GM12865 (cell line): ENCODE data around the gene CLTA.
A peak's percentile ranks its signal among the peaks of the same experiment; 100 is the strongest.

ENCODE experiments used
- DNase-seq: peaks from one replicate; pipeline ENCODE4 v3.0.0; 2010; ENCODE audit warnings: low read depth
- H3K4me3 ChIP-seq: 2 replicates; pipeline ENCODE4 v1.5.1; 2011; ENCODE audit warnings: mild to moderate bottlenecking, low read depth, low read length, control low read depth
- TF ChIP-seq, protein P1 (sequence below): IDR thresholded peaks from 2 replicates; pipeline ENCODE4 v1.5.1; 2011; ENCODE audit warnings: low read length, control low read depth, low read depth, inconsistent platforms; ENCODE audit not compliant: insufficient read depth; ENCODE audit errors: missing control alignments

The CLTA gene

DNA sequence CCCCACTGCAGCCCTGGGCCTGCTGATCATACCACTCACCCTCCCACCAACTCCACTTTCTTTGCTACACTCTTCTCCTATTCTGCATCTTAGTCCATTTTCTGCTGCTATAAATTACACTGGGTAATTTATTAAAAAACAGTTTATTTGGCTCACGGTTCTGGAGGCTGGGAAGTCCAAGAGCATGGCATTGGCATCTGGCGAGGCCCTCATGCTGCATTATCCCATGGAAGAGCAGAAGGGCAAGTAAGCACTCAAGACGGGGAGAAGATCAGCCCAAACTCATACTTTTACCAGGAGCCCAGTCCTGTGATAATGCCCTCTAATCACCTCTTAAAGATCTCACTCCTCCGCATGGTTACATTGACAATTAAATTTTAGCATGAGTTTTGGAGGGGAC, 44.8 kb upstream of the CLTA start:
- no peak for DNase-seq
- TF ChIP-seq, protein P1, sequence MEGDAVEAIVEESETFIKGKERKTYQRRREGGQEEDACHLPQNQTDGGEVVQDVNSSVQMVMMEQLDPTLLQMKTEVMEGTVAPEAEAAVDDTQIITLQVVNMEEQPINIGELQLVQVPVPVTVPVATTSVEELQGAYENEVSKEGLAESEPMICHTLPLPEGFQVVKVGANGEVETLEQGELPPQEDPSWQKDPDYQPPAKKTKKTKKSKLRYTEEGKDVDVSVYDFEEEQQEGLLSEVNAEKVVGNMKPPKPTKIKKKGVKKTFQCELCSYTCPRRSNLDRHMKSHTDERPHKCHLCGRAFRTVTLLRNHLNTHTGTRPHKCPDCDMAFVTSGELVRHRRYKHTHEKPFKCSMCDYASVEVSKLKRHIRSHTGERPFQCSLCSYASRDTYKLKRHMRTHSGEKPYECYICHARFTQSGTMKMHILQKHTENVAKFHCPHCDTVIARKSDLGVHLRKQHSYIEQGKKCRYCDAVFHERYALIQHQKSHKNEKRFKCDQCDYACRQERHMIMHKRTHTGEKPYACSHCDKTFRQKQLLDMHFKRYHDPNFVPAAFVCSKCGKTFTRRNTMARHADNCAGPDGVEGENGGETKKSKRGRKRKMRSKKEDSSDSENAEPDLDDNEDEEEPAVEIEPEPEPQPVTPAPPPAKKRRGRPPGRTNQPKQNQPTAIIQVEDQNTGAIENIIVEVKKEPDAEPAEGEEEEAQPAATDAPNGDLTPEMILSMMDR, result no peak

DNA sequence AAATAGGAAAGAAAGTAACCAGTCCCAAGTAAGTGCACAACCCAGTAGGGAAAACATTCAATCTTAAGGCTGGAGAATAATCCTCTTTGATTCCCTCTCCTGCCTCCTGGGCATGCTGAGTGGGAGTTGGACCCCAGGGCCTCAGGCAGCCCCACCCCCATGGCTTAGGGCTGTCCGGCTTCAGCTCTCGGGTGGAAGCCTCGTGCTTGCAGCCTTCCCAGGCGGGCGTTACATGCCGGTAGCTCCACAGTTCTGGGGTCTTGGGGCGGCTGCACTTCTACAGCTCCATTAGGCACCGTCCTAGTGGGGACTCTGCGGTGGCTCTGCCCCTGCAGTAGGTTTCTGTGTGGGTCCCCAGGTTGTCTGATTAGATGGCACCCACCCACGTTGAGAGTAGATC, 44.1 kb upstream of the CLTA start:
- no peak overlapping the region for H3K4me3 ChIP-seq
- TF ChIP-seq, protein P1, result no peak
- no peak for DNase-seq

More for the DNA sequence above, 44.8 kb upstream of the CLTA start:
- H3K4me3 ChIP-seq, result no peak overlapping the region

DNA sequence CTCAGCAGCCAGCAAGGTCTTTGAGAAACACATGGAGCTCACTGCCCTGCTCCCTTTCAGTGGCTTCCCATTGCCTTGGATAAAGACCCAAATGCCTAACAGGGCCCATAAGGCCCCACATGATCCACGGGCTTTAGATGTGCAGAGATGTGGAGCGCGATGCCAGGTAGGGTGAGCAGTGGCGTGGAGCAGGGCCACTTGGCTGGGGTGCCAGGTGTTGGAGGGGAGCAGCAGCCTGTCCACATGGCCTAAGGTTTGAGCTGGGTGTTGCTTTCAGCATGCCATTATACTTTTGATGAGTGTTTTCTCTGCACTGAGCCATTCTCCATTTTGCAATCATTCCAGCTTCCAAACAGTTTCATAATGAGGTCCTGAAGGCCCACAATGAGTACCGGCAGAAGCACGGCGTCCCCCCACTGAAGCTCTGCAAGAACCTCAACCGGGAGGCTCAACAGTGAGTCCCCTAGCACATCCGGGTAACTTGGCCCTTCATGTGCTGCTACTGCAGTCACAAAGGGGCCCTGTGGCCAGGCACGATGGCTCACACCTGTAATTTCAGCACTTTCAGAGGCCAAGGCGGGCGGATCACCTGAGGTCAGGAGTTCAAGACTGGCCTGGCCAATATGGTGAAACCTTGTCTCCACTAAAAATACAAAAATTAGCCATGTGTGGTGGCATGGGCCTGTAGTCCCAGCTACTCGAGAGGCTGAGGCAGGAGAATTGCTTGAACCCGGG, 43.1 kb upstream of the CLTA start:
- TF ChIP-seq, protein P1, result no peak
- no peak for DNase-seq
- H3K4me3 ChIP-seq, result no peak overlapping the region

DNA sequence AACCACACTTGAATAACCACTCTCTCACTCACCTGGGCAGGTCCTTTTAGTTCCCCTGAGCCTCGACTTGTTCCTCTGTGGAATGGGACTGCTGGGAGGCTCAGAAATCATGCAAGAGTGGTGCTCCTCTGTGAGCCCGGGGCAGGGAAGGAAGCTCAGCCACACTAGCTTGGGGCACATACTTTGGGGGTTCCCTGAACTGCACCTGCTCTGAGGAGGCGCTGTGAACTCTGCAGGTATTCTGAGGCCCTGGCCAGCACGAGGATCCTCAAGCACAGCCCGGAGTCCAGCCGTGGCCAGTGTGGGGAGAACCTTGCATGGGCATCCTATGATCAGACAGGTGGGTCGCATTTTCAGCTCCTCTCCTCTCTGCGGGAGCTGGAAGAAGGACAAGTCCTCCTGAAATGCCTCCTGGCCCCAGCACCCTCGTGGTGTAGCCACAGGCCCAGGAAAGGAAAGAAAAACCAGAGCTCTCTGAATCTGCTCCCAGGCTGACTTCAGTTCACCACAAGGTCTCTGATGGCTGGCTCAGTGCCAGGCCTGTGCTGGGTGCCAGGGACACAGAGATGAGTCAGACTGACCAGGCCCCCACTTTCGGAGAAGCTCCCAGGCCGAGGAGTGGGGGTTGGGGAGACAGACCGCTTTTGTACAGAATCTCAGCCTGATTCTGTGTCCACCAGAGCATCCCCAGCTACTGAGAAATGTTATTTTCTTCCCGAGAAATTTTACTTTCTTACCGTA, 42.2 kb upstream of the CLTA start:
- DNase-seq, result peak; percentile 97

DNA sequence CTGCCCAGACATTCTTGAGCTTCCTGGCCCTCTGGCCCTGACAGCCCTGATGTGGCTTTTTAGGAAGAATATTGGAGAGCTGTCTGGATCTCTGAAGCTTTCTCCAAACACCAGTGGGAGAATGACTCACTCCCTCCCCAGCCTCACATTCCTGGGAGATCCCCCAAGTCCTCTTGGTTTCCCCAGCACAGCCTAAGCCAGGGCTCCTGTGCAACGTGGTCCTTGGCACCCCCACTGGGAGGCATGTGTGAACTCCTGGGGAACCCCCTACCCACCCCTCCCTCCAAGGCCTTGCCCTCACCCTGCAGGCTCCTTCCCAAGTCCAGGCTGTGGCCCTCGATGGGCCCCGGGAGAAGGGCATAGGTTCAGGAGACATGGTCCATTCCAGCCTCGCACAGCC, 41.5 kb upstream of the CLTA start:
- H3K4me3 ChIP-seq, result no peak overlapping the region
- DNase-seq, result no peak
- TF ChIP-seq, protein P1, result no peak

More for the DNA sequence above, 42.2 kb upstream of the CLTA start:
- TF ChIP-seq, protein P1, result no peak
- H3K4me3 ChIP-seq, result no peak overlapping the region

DNA sequence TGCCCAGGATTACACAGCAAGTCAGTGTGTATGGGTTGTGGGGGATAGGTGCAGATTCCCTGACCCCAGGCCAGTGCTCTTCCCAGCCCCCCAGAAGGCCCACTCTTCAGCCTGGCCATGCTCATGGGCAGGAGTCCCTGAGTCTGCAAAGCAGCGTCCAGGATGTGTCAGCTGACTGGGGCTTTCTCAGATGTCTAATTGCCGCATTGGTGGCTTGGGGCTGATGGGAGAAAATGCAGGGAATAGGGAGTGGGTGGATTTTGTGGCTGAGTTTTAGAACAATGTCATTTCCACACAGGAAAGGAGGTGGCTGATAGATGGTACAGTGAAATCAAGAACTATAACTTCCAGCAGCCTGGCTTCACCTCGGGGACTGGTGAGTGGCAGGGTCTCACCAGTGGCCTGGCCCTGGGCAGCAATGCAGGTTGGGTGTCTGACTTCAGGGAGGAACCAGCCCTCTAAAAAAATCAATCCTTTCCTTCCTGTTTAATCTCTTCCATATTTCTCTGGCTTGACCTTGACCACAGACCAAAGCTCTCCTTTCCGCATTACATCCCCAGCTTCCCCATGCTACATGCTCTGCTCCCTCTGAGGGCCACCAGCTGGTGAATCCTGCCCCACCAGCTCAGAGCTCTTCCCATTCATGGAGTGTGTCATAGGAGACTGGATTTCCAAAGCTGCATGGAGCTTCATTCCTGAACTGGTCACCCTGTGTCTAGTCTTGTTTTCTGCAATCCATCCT, 40.0 kb upstream of the CLTA start:
- DNase-seq, result no peak
- TF ChIP-seq, protein P1, result no peak
- no peak overlapping the region for H3K4me3 ChIP-seq
